Fibroblast of lung (primary cell): Measurements from ENCODE around the gene ZNF385A.

Experiments used
- CTCF ChIP-seq, 2 donors: IDR thresholded peaks in 1 of 2; conservative IDR thresholded peaks in 1 of 2; 1 replicate in 1 of 2; 2 replicates in 1 of 2; pipeline ENCODE4 v1.5.1; 2011 to 2012; ENCODE audit warnings: low read length in 2 of 2, control low read depth in 1 of 2, inconsistent platforms in 1 of 2, low read depth in 1 of 2, mild to moderate bottlenecking in 1 of 2
- EZH2 ChIP-seq: IDR thresholded peaks from 2 replicates; pipeline ENCODE4 v1.5.1; 2012; ENCODE audit warnings: low read length, control low read depth, mild to moderate bottlenecking; ENCODE audit errors: missing control alignments

GRCh38 chr12:54401119-54401518 lies 16.6 kb upstream of the ZNF385A start:
- TF ChIP-seq CTCF (conservative IDR thresholded peaks at IDR 0.05 in 1 of 2, IDR thresholded peaks at IDR 0.05 in 1 of 2; ENCODE audit: low read depth in 1 of 2, low read length in 2 of 2) (no peak), EZH2 (no peak)
